Endometrial microvascular endothelial cells (primary cell): ENCODE data around the gene RPS21. TPM values are rescaled to one million over a fixed set of nuclear protein-coding genes. Genes with fewer than 3 reads are reported as not detected.
"Not testable (repeated sequence)": the region's sequence is repeated elsewhere in the genome, so short reads cannot be mapped to it uniquely, and the experiment has no call there.

Experiments used
- in situ Hi-C: cut with HindIII; loops from 2 replicates; pipeline ENCODE4 v1.10.0; 2017; ENCODE audit warnings: low sequenced_read_pairs, low pct_unique_long_range_greater_than_20kb; ENCODE audit errors: inconsistent ontology term
- total RNA-seq: library from RNA; depleted of rRNA; stranded (reverse); fragments of >200 nt; gene quantifications from one replicate; pipeline ENCODE4 v1.2.3, GENCODE V29; 2015; ENCODE audit errors: inconsistent ontology term

RPS21 gene
- total RNA-seq, 1 donor from 2014 or later, result 2,359 TPM

- in situ Hi-C loops, result no loop called here
Measured at GRCh38 chr20:62372042-62372993, 14.6 kb upstream of the RPS21 start.

DNA sequence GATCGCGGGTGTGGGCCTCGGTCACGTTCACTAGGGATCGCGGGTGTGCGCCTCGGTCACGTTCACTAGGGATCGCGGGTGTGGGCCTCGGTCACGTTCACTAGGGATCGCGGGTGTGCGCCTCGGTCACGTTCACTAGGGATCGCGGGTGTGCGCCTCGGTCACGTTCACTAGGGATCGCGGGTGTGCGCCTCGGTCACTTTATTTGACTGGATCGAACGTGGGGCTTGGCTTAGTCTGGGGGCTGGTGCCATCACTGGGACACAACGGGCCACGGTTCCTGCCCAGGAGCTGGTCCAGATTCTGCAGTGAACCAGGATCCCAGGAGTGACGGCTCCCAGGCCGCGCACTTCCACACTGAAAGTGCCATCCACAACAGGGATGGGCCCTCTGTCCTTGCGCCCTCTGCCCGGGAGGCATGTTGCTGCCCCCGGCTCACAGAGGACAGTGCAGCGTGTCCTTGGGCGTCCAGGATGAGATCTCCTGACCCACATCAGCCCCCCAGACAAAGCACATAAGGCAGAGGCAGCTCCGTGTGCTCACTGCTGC, 13.2 kb upstream of the RPS21 start:
- in situ Hi-C loops, result not testable (repeated sequence)

- in situ Hi-C loops, result no loop called here
Measured at GRCh38 chr20:62374331-62375152, 12.4 kb upstream of the RPS21 start.

DNA sequence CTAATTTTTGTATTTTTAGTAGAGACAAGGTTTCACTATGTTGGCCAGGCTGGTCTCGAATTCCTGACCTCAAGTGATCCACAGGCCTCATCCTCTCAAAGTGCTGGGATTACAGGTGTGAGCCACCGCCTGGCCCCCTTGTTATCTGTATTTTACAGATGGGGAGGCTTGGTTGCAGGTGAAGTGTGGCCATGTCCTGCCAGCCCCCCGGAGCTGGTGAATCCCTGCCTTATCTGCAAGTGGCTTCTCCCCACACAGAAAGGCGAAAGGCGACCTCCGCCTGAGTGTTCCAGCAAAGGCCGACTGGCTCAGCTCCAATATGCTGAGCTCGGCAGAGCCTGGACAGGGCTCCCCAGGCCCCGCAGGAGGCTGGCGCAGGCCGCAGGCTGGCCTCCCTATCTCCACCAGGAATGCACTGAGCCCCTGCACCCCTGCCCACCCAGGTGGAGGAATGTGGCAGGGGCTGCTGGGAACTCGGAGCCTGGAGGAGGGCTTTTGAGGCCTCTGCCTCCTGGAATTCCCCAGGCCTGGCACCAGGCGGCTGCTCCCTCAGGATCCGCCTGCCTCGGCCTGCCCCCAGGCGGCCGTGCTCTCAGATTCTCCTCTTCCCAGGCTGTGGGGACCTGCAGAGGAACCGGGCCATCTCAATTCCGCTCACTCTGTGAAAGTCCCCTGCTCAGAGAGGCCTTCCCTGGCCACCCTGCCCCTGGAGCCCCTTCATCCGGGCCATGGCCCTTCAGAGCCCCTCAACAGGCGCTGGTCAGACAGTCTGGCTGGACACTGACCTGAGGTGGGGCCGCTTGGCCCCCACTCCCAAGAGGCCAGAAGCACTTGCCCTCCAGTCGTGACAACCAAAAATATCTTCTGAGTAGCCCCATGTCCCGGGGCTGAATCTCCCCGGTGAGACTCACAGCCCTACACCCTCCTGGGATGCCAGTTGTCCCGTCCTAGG, 10.5 kb upstream of the RPS21 start:
- in situ Hi-C loops, result no loop called here

DNA sequence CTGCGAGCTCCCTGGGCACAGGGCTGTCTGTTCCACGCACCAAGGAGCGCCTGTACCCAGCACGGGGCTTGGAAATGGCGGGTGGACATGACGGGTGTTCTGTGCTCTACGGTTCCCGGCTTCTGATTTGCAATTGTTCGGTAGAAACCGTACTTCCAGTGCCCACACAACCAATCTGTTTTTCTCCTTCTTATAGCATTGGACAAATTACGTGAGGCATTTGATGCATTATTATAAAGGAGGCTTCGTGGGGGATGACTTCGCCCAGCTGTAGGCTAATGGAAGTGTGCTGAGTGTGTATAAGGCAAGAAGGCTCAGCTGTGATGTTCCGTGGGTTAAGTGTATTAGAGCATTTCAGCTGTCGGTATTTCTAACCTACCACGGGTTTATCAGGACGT, 9.8 kb upstream of the RPS21 start:
- in situ Hi-C loops, result no loop called here

DNA sequence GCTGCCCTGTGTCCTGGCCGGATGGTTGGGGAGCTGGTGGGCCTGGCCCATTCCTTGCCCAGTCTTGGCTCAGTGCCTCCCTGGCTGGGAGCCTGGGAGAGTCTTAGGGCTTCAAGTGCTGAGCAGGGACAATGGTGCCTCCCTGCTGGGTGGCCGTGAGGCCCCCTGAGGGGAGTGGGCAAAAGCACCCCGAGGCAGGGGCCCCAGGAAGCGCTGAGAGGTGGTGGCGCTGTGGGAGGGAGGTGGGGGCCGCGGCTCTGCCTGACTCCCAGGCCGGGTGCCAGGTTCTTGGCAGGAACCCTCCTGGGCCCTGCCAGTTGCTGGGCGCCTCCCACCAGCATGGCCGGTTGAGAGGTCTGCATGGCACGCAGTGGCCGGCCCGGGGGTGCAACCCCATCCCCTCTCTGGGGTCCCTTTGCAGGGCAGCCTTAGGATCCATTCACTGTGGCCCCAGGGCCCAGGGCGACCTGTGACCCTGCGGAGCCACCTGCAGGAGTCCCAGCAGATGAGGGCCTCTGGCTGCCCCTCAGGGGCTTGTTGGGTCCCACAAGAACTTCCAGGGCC, 9.2 kb upstream of the RPS21 start:
- in situ Hi-C loops, result no loop called here

DNA sequence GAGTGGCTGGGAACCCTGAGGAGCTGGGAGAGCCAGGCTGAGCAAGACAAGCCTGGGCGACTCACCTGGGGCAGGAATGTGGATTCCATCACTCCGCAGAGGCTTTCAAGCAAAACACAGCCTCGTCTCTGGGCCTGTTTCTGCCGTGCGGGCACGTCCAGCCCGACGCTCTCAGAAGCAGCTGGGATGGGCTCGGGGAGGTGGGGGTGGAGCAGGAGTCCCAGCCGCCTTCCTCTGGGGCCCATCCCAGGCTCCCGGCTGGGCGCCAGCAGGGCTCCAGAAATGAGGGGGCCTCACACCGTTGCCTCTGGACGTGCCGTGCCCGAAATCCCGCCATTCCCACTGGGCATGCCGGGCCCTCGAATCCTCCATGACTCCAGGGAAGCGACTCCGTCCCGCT, 8.7 kb upstream of the RPS21 start:
- in situ Hi-C loops, result no loop called here

GRCh38 chr20:62381202-62381797, 5.6 kb upstream of the RPS21 start:
- in situ Hi-C loops, result no loop called here

DNA sequence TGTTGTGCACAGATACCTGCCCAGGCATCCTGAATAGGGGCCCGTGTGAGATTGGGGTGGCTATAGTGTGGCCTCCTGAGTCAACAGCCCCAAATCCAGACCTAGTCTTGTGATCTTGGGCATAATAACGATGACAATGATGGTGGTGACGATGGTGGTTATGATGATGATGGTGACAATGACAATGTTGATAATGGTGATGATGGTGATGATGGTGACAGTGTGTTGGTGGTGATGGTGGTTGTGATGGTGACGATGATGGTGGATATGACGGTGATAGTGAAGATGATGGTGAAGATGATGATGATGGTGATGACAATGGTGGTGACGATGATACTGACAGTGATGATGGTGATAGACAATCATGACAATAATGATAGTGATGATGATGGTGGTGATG, 5.1 kb upstream of the RPS21 start:
- in situ Hi-C loops, result no loop called here

GRCh38 chr20:62382306-62383198, 4.4 kb upstream of the RPS21 start:
- in situ Hi-C loops, result no loop called here

- in situ Hi-C loops, result no loop called here
Measured at GRCh38 chr20:62387219-62387913, 463 bp downstream of the RPS21 start.

DNA sequence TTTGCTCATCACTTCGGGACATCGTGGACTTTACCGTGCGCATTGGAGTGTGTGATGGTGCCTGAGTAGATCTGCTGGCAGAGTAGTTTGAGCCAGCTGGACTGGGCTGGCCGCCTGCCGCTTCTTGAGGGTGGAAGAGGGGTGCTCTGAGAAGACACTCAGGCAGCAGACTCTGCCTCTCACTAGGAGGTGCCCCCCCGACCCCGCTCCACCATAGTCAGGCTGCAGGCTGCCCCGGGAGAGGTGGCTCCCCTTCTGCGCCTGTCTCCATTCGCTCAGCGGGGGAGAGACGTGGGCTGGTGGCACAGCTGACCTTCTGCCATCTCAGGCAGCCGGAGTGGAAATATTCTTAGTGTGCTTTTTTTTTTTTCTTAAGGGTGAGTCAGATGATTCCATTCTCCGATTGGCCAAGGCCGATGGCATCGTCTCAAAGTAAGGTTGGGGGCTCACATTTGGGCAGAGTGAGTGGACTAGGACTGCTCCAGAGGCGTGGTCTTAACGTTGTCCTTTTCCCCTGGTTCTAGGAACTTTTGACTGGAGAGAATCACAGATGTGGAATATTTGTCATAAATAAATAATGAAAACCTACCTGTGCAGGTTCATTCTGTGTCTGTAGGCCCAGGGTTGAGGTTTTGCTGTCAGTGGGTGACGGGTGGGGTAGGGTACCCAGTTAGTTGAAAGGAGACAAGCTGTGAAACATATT, 1.2 kb downstream of the RPS21 start:
- in situ Hi-C loops, result no loop called here

DNA sequence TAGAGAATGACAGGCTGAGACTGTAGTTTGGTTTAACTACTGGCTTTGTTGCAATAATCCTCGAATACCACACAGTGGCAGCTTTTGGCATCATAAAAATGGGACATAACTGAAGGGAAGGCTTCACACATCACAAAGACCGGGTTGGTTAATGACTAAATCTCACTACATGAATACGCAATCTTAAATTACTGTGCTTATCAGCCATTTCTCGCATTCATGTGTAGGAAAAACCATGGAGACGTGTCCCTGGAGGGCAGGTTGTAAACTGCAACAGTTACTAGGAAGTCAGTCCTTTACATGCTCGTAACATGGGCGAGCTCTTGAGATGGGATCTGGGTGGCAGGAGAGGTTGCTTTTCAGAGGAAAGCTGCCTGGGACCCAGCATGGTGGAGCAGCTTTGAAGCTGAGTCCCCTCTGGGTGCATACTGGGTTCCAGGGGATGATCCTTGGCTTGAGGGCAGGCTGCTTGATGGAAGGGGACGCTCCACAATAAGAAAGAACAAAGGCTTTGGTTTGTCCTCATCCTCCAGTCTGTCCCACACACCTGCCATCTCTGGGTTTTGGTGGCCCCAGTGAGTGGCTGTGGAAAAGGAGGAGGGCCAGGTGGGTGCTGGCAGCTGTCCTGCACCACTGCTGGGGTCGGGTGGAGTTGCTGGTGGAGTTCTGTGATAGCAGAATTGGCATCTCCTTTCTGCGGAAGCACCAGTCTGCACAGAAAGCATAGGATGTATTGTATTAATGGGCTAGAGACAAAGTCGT, 2.1 kb downstream of the RPS21 start:
- in situ Hi-C loops, result no loop called here

- in situ Hi-C loops, result no loop called here
Measured at GRCh38 chr20:62389601-62390087, 2.7 kb downstream of the RPS21 start.
